ENCODE measurements around the gene DDIT4. TPM values are rescaled to one million over a fixed set of nuclear protein-coding genes. Genes with fewer than 3 reads are reported as not detected.

DDIT4 gene
- total RNA-seq, 1 experiment from 2014 or later: 20.7 TPM

DNA sequence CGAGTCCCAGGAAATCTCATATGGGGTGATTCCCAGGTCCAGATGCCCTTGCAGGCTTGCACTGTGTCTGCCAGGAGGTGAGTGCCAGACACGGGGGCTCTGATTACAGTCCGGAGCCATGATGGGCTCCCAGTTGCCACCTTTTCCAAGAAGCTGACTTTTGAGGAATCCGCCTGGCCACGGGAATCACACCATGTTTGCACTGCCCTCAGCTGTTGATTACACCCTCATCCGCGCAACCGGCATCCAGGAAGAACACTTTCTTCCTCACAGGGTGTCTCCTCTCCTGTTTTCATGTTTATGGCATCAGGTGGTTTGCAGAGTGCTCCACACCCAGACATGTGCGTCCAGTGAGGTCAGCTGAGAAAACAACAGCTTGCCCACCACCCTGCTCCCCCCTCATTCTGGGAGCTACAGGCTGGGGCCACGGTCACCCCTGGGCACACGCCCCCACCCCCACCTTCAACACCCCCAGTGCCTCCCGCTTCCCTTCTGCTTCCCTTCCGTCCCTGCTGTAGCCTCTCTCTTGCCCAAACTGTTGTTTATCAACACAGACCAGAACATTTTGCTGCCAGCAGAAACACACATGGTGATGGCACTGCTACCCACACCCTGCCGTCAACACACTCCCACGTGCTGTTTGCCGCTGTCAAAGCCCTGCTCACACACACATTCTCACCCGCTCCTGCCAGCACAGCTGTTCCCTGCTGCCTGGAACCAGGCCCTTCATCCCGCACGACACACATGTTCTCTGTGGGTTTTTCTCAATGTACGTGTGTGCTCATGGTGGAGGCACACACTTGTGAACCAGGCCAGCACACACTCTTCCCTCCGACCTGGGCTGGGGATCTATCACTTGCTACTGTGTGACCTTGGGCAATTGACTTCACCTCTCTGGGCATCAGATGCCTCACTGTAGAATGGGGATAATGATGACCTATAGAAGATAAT, 35.8 kb downstream of the DDIT4 start:
- ChIA-PET POLR2A (ENCODE audit: low non-redundant PET) (interaction anchor here (0.6 to 1.0 kb wide), 2 partner anchors 26 to 36 kb away, joined by 4 read pairs; partner anchors contain the start of gene DDIT4), CTCF (no interaction called here)
- DNase-seq (ENCODE audit: low spot score): no peak
- Histone ChIP-seq H3K27ac (ENCODE audit: low read depth, low read length, poor library complexity, severe bottlenecking) (no peak overlapping the region), H3K9me3 (ENCODE audit: low read depth, low read length, poor library complexity, severe bottlenecking) (no peaks in the 10 kb centered on the region), H3K36me3 (ENCODE audit: insufficient read depth, low read length, poor library complexity, severe bottlenecking) (no peaks in the 10 kb centered on the region), H3K4me1 (ENCODE audit: insufficient read depth, low read length, poor library complexity, severe bottlenecking) (peaks cover 4% of the 10 kb centered on the region), H3K4me3 (ENCODE audit: low read depth, low read length, poor library complexity, severe bottlenecking) (no peak overlapping the region), H3K27me3 (replicated peaks; ENCODE audit: insufficient read depth, low read depth, low read length, poor library complexity) (no peaks in the 10 kb centered on the region)
- no peak for TF ChIP-seq EZH2 (IDR thresholded peaks at IDR 0.05; ENCODE audit: borderline replicate concordance, low read depth, low read length, poor library complexity, severe bottlenecking)
- TF ChIP-seq, protein P1, sequence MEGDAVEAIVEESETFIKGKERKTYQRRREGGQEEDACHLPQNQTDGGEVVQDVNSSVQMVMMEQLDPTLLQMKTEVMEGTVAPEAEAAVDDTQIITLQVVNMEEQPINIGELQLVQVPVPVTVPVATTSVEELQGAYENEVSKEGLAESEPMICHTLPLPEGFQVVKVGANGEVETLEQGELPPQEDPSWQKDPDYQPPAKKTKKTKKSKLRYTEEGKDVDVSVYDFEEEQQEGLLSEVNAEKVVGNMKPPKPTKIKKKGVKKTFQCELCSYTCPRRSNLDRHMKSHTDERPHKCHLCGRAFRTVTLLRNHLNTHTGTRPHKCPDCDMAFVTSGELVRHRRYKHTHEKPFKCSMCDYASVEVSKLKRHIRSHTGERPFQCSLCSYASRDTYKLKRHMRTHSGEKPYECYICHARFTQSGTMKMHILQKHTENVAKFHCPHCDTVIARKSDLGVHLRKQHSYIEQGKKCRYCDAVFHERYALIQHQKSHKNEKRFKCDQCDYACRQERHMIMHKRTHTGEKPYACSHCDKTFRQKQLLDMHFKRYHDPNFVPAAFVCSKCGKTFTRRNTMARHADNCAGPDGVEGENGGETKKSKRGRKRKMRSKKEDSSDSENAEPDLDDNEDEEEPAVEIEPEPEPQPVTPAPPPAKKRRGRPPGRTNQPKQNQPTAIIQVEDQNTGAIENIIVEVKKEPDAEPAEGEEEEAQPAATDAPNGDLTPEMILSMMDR (conservative IDR thresholded peaks at IDR 0.05; ENCODE audit: low read depth, low read length): no peak
- intact Hi-C loops (cut with micrococcal nuclease; ENCODE audit: unreplicated experiment): no loop called here
- BruUV-seq (replicated peaks): no TSS peak

GRCh38 chr10:72310241-72310633, 36.5 kb downstream of the DDIT4 start:
- Histone ChIP-seq H3K36me3 (ENCODE audit: insufficient read depth, low read length, poor library complexity, severe bottlenecking) (no peaks in the 10 kb centered on the region), H3K9me3 (ENCODE audit: low read depth, low read length, poor library complexity, severe bottlenecking) (no peaks in the 10 kb centered on the region), H3K4me3 (ENCODE audit: low read depth, low read length, poor library complexity, severe bottlenecking) (no peak overlapping the region), H3K4me1 (ENCODE audit: insufficient read depth, low read length, poor library complexity, severe bottlenecking) (peaks cover 4% of the 10 kb centered on the region), H3K27ac (ENCODE audit: low read depth, low read length, poor library complexity, severe bottlenecking) (no peak overlapping the region), H3K27me3 (replicated peaks; ENCODE audit: insufficient read depth, low read depth, low read length, poor library complexity) (no peaks in the 10 kb centered on the region)
- DNase-seq (ENCODE audit: low spot score): no peak
- intact Hi-C loops (cut with micrococcal nuclease; ENCODE audit: unreplicated experiment): no loop called here
- POLR2A ChIA-PET (ENCODE audit: low non-redundant PET): no interaction called here
- no peak for TF ChIP-seq EZH2 (IDR thresholded peaks at IDR 0.05; ENCODE audit: borderline replicate concordance, low read depth, low read length, poor library complexity, severe bottlenecking)
- TF ChIP-seq, protein P1 (conservative IDR thresholded peaks at IDR 0.05; ENCODE audit: low read depth, low read length): no peak
- BruUV-seq (replicated peaks): no TSS peak
- CTCF ChIA-PET: no interaction called here

DNA sequence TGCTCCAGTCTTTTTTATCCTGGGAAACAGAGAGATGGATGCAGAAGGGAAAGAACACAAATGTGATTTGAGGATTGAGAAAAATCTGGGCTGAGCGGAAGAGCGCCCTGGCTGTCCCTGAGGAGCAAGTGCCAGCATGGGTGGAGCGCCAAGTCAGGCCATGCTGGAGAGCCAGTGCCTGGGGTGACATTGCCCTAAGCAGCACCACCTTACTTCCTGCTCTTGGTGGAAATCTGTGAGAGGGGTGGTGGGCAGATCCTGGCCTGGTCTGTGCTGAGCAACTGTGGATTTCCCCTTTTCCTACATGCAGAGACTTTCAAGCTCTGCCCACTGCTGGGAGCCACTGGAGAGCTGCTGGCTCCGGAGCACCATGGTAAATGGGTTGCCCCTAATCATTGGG, 36.9 kb downstream of the DDIT4 start:
- Histone ChIP-seq H3K36me3 (ENCODE audit: insufficient read depth, low read length, poor library complexity, severe bottlenecking) (no peaks in the 10 kb centered on the region), H3K4me1 (ENCODE audit: insufficient read depth, low read length, poor library complexity, severe bottlenecking) (peaks cover 4% of the 10 kb centered on the region), H3K9me3 (ENCODE audit: low read depth, low read length, poor library complexity, severe bottlenecking) (no peaks in the 10 kb centered on the region), H3K27me3 (replicated peaks; ENCODE audit: insufficient read depth, low read depth, low read length, poor library complexity) (no peaks in the 10 kb centered on the region), H3K4me3 (ENCODE audit: low read depth, low read length, poor library complexity, severe bottlenecking) (no peak overlapping the region), H3K27ac (ENCODE audit: low read depth, low read length, poor library complexity, severe bottlenecking) (no peak overlapping the region)
- ChIA-PET POLR2A (ENCODE audit: low non-redundant PET) (no interaction called here), CTCF (interaction anchor here (0.6 kb wide), 1 partner anchor 254 kb away, joined by 4 read pairs; no protein-coding TSS in a partner anchor)
- BruUV-seq (replicated peaks): no TSS peak
- DNase-seq (ENCODE audit: low spot score): no peak
- intact Hi-C loops (cut with micrococcal nuclease; ENCODE audit: unreplicated experiment): no loop called here
- TF ChIP-seq, protein P1 (conservative IDR thresholded peaks at IDR 0.05; ENCODE audit: low read depth, low read length): no peak
- no peak for TF ChIP-seq EZH2 (IDR thresholded peaks at IDR 0.05; ENCODE audit: borderline replicate concordance, low read depth, low read length, poor library complexity, severe bottlenecking)

All from A673 (cell line).